NB4 (cell line): ENCODE measurements around the gene IP6K1.

Source experiments
- DNase-seq: peaks from one replicate; pipeline ENCODE4 v3.0.0; 2010; ENCODE audit warnings: low read depth
- H3K4me3 ChIP-seq: one replicate; pipeline ENCODE4 v1.5.1; 2011; ENCODE audit warnings: mild to moderate bottlenecking, low read depth, low read length, moderate library complexity
- MYC ChIP-seq: IDR thresholded peaks from 2 replicates; pipeline ENCODE4 v1.6.1; 2011; ENCODE audit warnings: low read depth, low read length
- POLR2A ChIP-seq: IDR thresholded peaks from 2 replicates; pipeline ENCODE4 v1.6.1; 2011; ENCODE audit warnings: mild to moderate bottlenecking; ENCODE audit not compliant: insufficient read length; ENCODE audit errors: extremely low read depth
- TF ChIP-seq, protein P1 (sequence below): IDR thresholded peaks from 2 replicates; pipeline ENCODE4 v1.6.1; 2011; ENCODE audit warnings: low read depth, low read length
- TF ChIP-seq, protein P2 (sequence below): IDR thresholded peaks from one replicate; pipeline ENCODE4 v1.5.1; 2012; ENCODE audit warnings: low read depth, low read length

Gene IP6K1

DNA sequence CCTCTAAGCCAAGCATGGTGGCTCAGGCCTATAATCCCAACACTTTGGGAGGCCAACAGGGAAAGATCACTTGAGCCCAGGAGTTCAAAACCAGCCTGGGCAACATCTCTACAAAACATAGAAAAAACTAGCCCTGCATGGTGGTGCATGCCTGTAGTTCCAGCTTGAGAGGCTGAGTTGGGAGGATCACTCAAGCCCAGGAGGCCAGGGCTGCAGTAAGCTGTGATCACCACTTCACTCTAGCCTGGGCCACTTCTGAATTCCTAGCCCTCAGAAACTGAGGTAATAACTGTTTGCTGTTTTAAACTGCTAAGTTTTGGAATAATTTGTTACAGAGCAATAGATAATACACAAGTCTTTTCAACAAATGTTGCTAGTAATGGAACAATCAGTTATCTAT is 16.4 kb downstream of the IP6K1 start:
- H3K4me3 ChIP-seq, result no peak overlapping the region
- DNase-seq, result no peak
- TF ChIP-seq, protein P1, sequence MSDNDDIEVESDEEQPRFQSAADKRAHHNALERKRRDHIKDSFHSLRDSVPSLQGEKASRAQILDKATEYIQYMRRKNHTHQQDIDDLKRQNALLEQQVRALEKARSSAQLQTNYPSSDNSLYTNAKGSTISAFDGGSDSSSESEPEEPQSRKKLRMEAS, result no peak
- TF ChIP-seq POLR2A (no peak), MYC (no peak)
- TF ChIP-seq, protein P2, sequence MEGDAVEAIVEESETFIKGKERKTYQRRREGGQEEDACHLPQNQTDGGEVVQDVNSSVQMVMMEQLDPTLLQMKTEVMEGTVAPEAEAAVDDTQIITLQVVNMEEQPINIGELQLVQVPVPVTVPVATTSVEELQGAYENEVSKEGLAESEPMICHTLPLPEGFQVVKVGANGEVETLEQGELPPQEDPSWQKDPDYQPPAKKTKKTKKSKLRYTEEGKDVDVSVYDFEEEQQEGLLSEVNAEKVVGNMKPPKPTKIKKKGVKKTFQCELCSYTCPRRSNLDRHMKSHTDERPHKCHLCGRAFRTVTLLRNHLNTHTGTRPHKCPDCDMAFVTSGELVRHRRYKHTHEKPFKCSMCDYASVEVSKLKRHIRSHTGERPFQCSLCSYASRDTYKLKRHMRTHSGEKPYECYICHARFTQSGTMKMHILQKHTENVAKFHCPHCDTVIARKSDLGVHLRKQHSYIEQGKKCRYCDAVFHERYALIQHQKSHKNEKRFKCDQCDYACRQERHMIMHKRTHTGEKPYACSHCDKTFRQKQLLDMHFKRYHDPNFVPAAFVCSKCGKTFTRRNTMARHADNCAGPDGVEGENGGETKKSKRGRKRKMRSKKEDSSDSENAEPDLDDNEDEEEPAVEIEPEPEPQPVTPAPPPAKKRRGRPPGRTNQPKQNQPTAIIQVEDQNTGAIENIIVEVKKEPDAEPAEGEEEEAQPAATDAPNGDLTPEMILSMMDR, result no peak

DNA sequence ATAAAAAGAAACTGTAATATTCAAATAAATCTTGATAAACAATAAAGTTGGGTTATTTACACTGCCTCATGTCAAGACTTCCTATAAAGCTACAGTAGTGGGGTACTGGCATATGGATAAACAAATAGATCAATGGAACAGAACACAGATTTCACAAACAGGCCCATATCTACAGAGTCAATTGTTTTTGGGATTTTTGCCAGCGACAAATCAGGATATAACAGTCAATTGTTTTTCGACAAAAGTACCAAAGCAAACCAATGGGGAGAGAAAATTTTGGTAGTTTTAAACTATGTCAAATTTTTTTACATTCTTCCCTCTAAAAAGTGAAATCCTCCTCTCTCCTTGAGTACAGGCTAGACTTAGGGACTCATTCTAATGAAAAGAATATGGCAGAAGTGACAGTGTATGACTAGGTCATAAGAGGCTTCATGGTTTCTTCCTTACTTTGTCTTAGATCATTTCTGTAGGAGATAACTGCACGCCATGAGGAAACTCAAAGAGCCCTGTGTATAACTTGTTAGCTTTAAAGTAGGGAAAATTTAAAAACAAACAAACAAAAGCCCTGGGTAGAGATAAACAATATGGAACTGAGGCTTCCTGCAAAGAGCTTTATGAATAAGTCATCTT is 16.9 kb downstream of the IP6K1 start:
- TF ChIP-seq MYC (no peak), POLR2A (no peak)
- TF ChIP-seq, protein P1, result no peak
- TF ChIP-seq, protein P2, result no peak
- no peak for DNase-seq
- no peak overlapping the region for H3K4me3 ChIP-seq

DNA sequence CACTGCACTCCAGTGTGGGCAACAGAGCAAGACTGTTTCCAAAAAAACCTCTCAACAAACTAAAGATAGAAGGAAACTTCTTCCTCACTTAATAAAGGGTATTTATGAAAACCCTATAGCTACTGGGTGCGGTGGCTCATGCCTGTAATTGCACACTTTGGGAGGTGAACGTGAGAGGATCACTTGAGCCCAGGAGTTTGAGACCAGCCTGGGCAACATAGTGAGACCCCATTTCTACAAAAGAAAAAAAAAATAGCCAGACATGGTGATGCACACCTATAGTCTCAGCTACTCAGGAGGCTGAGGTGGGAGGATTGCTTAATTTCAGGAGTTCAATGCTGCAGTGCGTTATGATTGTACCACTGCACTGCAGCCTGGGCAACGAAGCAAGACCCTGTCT is 22.4 kb downstream of the IP6K1 start:
- no peak overlapping the region for H3K4me3 ChIP-seq
- no peak for DNase-seq
- no peak for TF ChIP-seq POLR2A
- TF ChIP-seq, protein P1, result no peak
- no peak for TF ChIP-seq MYC
- TF ChIP-seq, protein P2, result no peak

DNA sequence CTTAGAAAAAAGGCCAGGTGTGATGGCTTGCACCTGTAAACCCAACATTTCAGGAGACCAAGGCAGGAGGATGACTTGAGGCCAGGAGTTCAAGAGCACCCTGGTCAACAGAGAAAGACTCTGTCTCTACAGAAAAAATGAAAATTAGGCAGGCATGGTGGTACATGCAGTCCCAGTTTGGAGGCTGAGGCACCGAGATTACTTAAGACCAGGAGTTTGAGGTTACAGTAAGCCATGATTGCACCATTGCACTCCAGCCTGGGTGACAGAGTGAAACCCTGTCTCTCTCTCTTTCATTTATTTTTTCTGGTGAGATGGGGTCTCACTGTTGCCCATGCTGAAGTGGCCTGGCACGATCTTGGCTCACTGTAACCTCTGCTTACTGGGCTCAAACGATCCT is 24.7 kb downstream of the IP6K1 start:
- H3K4me3 ChIP-seq, result no peak overlapping the region
- TF ChIP-seq, protein P2, result no peak
- peak; percentile 60 for DNase-seq

DNA sequence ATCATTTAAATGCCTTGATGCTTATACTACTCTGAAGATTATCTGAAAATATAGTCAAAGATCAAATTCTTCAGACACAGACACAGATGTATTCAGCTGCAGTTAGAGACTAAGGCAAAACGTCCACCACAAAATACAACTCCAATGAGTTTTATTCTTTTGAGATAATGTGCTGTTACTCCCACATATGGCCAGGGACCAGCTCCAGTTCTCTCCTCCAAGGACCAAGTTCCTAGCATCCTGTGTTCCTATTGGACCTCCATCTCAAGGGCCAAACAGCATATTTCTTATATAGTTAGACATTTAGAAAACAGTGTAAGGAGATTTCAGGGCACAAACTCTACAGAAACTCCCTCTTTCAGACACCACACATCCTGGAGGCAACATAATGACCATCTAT is 27.1 kb downstream of the IP6K1 start:
- no peak for DNase-seq
- TF ChIP-seq, protein P1, result no peak
- TF ChIP-seq, protein P2, result no peak
- TF ChIP-seq POLR2A (no peak), MYC (no peak)
- H3K4me3 ChIP-seq, result no peak overlapping the region

DNA sequence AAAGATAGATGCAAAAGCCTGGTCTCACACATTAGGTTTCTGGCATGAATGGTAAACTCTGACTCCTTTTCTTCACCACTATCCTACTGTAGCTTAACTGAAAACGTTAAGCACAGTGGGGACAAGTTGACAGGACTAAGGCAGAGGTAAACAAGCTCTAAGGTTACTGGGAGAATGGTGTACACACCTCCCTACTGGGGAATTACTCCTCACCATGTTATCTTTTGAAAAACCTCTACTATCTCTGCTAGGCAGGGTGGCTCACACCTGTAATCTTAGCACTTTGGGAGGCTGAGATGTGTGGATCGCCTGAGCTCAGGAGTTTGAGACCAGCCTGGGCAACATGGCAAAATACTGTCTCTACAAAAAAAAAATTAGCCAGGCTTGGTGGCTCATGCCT is 29.1 kb downstream of the IP6K1 start:
- TF ChIP-seq MYC (no peak), POLR2A (no peak)
- TF ChIP-seq, protein P1, result no peak
- TF ChIP-seq, protein P2, result no peak
- H3K4me3 ChIP-seq, result no peak overlapping the region
- DNase-seq, result no peak
